ENCODE measurements around the gene ASCC3.

The ASCC3 gene

GRCh38 chr6:100512203-100512862, 368.8 kb downstream of the ASCC3 start:
- TF ChIP-seq CTCF (conservative IDR thresholded peaks at IDR 0.05), result no peak
- H3K27ac ChIP-seq, result no peak overlapping the region

GRCh38 chr6:100509101-100509500, 372.0 kb downstream of the ASCC3 start:
- H3K27ac ChIP-seq, result no peak overlapping the region
- no peak for TF ChIP-seq CTCF (conservative IDR thresholded peaks at IDR 0.05)

GRCh38 chr6:100506651-100507050, 374.5 kb downstream of the ASCC3 start:
- no peak for TF ChIP-seq CTCF (conservative IDR thresholded peaks at IDR 0.05)
- no peak overlapping the region for H3K27ac ChIP-seq

- TF ChIP-seq CTCF (conservative IDR thresholded peaks at IDR 0.05), result no peak
- H3K27ac ChIP-seq, result no peak overlapping the region
Measured at GRCh38 chr6:100504786-100505737, 376.1 kb downstream of the ASCC3 start.

GRCh38 chr6:100503043-100503705, 378.0 kb downstream of the ASCC3 start:
- TF ChIP-seq CTCF (conservative IDR thresholded peaks at IDR 0.05), result no peak
- no peak overlapping the region for H3K27ac ChIP-seq

GRCh38 chr6:100493206-100493888, 387.8 kb downstream of the ASCC3 start:
- no peak for TF ChIP-seq CTCF (conservative IDR thresholded peaks at IDR 0.05)
- peak overlapping the region; percentile 52 for H3K27ac ChIP-seq
